Kidney glomerular epithelial cell (primary cell): ENCODE results near the gene PCDHGC5.

Source experiments
- DNase-seq: peaks from one replicate; lab custom pipeline; 2025; lab: John Stamatoyannopoulos, UW

Gene PCDHGC5

DNA sequence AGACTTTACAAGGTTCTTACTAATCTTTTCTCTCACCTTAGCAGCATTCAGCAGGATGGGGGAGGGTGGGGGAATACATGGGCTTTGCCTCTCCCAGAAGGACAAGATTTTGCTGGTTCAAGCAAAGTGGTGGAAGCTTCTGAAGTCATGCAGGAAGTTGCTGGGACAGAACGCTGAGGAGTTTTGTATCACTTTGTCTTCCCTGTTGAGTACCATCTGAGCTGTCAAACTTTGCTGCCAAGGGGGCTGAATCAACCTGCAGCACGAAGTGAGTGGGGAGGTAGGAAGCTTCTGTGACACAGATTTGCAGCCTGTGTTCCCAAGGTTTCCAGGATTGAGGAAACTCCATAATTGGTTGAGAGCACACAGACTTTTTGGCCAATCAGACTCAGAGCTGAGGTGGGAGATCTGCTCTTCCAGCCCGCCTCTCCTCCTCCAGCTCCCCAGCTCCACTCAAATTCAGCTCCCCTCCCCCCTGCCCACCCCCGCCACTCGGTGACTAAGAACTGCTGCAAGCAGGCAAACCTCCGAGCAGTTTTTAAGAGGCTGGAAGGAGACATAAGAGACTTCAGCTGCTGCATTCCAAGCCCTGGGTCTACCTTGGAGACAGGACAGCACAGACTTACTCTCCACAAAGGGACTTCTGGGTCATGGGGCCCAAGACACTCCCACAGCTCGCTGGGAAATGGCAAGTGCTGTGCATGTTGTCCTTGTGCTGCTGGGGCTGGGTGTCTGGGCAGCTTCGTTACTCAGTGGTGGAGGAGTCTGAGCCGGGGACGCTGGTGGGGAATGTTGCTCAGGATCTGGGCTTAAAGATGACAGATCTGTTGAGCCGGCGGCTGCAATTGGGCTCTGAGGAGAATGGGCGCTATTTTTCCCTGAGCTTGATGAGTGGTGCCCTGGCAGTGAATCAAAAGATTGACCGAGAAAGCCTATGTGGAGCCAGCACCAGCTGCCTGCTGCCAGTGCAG, at the start of gene PCDHGC5:
Gene PCDHGC5 (plus strand): TSS at position 491 of the 971 bp plus-strand sequence. CDS start 160 bp downstream, at position 651.
- peak; percentile 66 for DNase-seq

- no peak for DNase-seq
Measured at GRCh38 chr5:141439411-141440141, 49.3 kb upstream of the PCDHGC5 start.

- peak; percentile 55 for DNase-seq
Measured at GRCh38 chr5:141440341-141440740, 48.5 kb upstream of the PCDHGC5 start.

GRCh38 chr5:141441571-141442170, 47.2 kb upstream of the PCDHGC5 start:
- DNase-seq: no peak

- peak; percentile 29 for DNase-seq
Measured at GRCh38 chr5:141465351-141465750, 23.5 kb upstream of the PCDHGC5 start.

- peak; percentile 94 for DNase-seq
Measured at GRCh38 chr5:141475625-141476131, 13.2 kb upstream of the PCDHGC5 start, which contains the start of gene PCDHGC3. Gene PCDHGC3 (plus strand): TSS chr5:141475966. CDS start chr5:141476117, 151 bp downstream.

DNA sequence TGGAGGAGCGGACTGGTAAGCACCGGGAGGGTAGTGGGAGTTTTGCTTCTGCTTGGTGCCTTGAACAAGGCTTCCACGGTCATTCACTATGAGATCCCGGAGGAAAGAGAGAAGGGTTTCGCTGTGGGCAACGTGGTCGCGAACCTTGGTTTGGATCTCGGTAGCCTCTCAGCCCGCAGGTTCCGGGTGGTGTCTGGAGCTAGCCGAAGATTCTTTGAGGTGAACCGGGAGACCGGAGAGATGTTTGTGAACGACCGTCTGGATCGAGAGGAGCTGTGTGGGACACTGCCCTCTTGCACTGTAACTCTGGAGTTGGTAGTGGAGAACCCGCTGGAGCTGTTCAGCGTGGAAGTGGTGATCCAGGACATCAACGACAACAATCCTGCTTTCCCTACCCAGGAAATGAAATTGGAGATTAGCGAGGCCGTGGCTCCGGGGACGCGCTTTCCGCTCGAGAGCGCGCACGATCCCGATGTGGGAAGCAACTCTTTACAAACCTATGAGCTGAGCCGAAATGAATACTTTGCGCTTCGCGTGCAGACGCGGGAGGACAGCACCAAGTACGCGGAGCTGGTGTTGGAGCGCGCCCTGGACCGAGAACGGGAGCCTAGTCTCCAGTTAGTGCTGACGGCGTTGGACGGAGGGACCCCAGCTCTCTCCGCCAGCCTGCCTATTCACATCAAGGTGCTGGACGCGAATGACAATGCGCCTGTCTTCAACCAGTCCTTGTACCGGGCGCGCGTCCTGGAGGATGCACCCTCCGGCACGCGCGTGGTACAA, 12.6 kb upstream of the PCDHGC5 start:
- peak; percentile 61 for DNase-seq

DNA sequence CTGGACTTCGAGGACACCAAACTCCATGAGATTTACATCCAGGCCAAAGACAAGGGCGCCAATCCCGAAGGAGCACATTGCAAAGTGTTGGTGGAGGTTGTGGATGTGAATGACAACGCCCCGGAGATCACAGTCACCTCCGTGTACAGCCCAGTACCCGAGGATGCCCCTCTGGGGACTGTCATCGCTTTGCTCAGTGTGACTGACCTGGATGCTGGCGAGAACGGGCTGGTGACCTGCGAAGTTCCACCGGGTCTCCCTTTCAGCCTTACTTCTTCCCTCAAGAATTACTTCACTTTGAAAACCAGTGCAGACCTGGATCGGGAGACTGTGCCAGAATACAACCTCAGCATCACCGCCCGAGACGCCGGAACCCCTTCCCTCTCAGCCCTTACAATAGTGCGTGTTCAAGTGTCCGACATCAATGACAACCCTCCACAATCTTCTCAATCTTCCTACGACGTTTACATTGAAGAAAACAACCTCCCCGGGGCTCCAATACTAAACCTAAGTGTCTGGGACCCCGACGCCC, 11.8 kb upstream of the PCDHGC5 start:
- no peak for DNase-seq

GRCh38 chr5:141477815-141478214, 11.1 kb upstream of the PCDHGC5 start:
- no peak for DNase-seq

DNA sequence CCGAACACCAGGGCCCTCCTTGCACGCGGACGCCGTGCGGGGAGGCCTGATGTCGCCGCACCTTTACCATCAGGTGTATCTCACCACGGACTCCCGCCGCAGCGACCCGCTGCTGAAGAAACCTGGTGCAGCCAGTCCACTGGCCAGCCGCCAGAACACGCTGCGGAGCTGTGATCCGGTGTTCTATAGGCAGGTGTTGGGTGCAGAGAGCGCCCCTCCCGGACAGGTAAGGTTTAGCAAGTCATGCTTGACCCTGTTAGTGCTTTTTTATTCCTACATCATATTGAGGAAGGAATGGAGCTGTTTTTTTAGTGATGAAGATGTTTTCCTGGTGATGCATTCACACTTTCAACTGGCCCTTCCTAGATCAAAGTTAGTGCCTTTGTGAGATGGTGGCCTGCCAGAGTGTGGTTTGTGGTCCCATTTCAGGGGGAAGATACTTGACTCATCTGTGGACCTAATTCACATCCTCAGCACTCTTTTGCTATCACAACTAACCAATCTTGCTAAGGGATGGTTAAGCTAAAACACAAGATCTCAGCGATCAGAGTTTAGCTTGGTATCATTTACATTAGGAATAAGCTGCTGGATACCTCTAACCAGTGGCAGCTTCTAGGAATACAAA, 10.4 kb upstream of the PCDHGC5 start:
- no peak for DNase-seq

DNA sequence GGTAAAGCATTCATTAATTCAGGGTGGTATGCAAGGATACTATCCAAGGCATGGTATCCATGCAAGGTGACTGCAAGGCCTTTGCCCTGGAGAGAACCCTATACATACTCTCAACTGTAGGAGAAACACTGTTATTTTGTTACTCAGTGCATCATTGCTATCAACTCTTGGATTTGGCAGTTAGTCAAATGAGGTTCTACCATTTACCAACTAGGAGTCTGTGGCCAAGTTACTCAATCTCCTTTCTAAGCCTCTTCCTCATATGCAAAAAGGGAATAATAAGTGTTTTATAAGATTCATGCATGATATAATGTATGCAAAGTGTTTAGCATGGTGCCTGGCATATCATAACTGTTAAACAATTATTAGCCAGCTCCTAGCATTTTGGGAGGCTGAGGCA, 9.1 kb upstream of the PCDHGC5 start:
- DNase-seq: no peak

GRCh38 chr5:141483902-141484301, 5.0 kb upstream of the PCDHGC5 start:
- no peak for DNase-seq

GRCh38 chr5:141484310-141484640, 4.6 kb upstream of the PCDHGC5 start:
- no peak for DNase-seq

GRCh38 chr5:141484641-141485311, 4.1 kb upstream of the PCDHGC5 start, which contains the start of gene PCDHGC4:
Gene PCDHGC4 (plus strand): TSS chr5:141485030. CDS start chr5:141485174, 144 bp downstream.
- no peak for DNase-seq

GRCh38 chr5:141485321-141486055, 3.4 kb upstream of the PCDHGC5 start:
- DNase-seq: no peak

DNA sequence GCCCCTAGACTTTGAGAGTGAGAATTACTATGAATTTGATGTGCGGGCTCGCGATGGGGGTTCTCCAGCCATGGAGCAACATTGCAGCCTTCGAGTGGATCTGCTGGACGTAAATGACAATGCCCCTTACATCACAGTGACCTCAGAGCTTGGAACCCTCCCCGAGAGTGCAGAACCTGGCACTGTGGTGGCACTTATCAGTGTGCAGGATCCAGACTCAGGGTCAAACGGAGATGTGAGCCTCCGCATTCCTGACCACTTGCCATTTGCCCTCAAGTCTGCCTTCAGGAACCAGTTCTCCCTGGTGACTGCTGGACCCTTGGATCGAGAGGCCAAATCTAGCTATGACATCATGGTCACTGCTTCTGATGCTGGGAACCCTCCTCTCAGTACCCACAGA, 2.8 kb upstream of the PCDHGC5 start:
- no peak for DNase-seq

DNA sequence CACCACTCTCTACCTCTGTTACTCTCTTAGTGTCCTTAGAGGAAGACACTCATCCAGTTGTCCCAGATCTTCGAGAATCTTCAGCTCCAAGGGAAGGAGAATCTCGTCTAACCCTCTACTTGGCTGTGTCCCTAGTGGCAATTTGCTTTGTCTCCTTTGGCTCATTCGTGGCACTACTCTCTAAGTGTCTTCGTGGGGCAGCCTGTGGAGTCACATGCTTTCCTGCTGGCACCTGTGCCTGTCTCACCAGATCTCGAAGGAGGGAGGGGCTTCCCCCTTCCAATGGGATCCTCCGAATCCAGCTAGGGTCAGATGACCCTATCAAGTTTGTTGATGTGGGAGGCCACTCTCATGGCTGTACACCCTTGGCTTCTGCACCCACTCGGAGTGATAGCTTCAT, 1.8 kb upstream of the PCDHGC5 start:
- no peak for DNase-seq

GRCh38 chr5:141489841-141490240, 960 bp downstream of the PCDHGC5 start:
- DNase-seq: no peak

DNA sequence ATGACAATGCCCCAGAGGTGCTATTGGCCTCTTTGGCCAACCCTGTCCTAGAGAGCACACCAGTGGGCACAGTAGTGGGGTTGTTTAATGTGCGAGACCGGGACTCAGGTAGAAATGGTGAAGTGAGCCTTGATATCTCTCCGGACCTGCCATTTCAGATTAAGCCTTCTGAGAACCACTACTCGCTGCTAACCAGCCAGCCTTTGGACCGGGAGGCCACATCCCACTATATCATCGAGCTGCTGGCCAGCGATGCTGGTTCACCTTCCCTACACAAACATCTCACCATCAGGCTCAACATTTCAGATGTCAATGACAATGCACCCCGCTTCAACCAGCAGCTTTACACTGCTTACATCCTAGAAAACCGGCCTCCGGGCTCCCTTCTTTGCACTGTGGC, 1.4 kb downstream of the PCDHGC5 start:
- no peak for DNase-seq
